Stimulated activated CD8-positive, alpha-beta memory T cell treated with anti-CD3 and anti-CD28 coated beads, Interleukin-15, amount 100 ng/mL, for 4 hours (primary cell): Measurements from ENCODE around the gene FBRSL1.
"Not testable (repeated sequence)": the region's sequence is repeated elsewhere in the genome, so short reads cannot be mapped to it uniquely, and the experiment has no call there.

Source experiments
- DNase-seq, 2 donors: peaks; one replicate each; pipeline ENCODE4 v3.0.0-alpha.2; 2020; ENCODE audit warnings: low read depth in 2 of 2

FBRSL1 gene

GRCh38 chr12:132489602-132490266, at the start of gene FBRSL1:
TSS of gene FBRSL1 (plus strand) at chr12:132490151.
- DNase-seq = peak; percentile 81 to 85

GRCh38 chr12:132440420-132440819, 49.5 kb upstream of the FBRSL1 start:
- not testable (repeated sequence) for DNase-seq

- DNase-seq = no peak
Measured at GRCh38 chr12:132441871-132442863, 47.8 kb upstream of the FBRSL1 start.

GRCh38 chr12:132443091-132443490, 46.9 kb upstream of the FBRSL1 start:
- no peak for DNase-seq

- no peak for DNase-seq
Measured at GRCh38 chr12:132444283-132444682, 45.7 kb upstream of the FBRSL1 start.

- peak; percentile 44 to 56 for DNase-seq
Measured at GRCh38 chr12:132444957-132445883, 44.7 kb upstream of the FBRSL1 start.

GRCh38 chr12:132445884-132446632, 43.9 kb upstream of the FBRSL1 start:
- peak; percentile 27 to 31 for DNase-seq

- DNase-seq = no peak
Measured at GRCh38 chr12:132446633-132447326, 43.2 kb upstream of the FBRSL1 start.

- no peak for DNase-seq
Measured at GRCh38 chr12:132447327-132447720, 42.6 kb upstream of the FBRSL1 start.

- no peak for DNase-seq
Measured at GRCh38 chr12:132447731-132448462, 42.1 kb upstream of the FBRSL1 start.

- DNase-seq = no peak
Measured at GRCh38 chr12:132448463-132448820, 41.5 kb upstream of the FBRSL1 start.

- DNase-seq = no peak
Measured at GRCh38 chr12:132449565-132450417, 40.2 kb upstream of the FBRSL1 start.

GRCh38 chr12:132450418-132451171, 39.4 kb upstream of the FBRSL1 start:
- no peak for DNase-seq

- no peak for DNase-seq
Measured at GRCh38 chr12:132451172-132451835, 38.6 kb upstream of the FBRSL1 start.

- DNase-seq = no peak
Measured at GRCh38 chr12:132451836-132452195, 38.1 kb upstream of the FBRSL1 start.

GRCh38 chr12:132452596-132453350, 37.2 kb upstream of the FBRSL1 start:
- no peak for DNase-seq
